Endothelial cell of umbilical vein (primary cell): Measurements from ENCODE around the gene CARD11. TPM values are rescaled to one million over a fixed set of nuclear protein-coding genes. Genes with fewer than 3 reads are reported as not detected.

ENCODE experiments used
- BruUV-seq: library from RNA; stranded (reverse); fragments of 400-500 nt; replicated peaks from 2 replicates; lab custom pipeline; 2021; lab: Mats Ljungman, UMichigan
- CTCF ChIA-PET: fragments of 300-600, 350-600 bp; sonication (Branson Sonifier 250); formaldehyde crosslinking; loops from one replicate; lab custom pipeline; 2021; ENCODE audit warnings: antibody characterized with exemption, inconsistent platforms; lab: Charles Lee
- POLR2A ChIA-PET: fragments of 300-600, 350-600 bp; sonication (Branson Sonifier 250); formaldehyde crosslinking; loops from one replicate; lab custom pipeline; 2021; ENCODE audit warnings: antibody characterized with exemption, inconsistent platforms; lab: Charles Lee
- DNase-seq: peaks from one replicate; pipeline ENCODE4 v3.0.0-alpha.2; 2011; ENCODE audit warnings: low read depth, low spot score
- FAIRE-seq: peaks from 2 replicates; lab custom pipeline; 2011; peaks lifted over from hg19 to GRCh38; lab: Jason Lieb, UNC
- H2AFZ ChIP-seq: 2 replicates; pipeline ENCODE4 v1.6.0; 2012; ENCODE audit warnings: low read depth, low read length, control low read depth, inconsistent platforms
- H3K27ac ChIP-seq: 2 replicates; pipeline ENCODE4 v1.5.1; 2011; ENCODE audit warnings: low read depth, mild to moderate bottlenecking, control low read depth, low read length, moderate library complexity; ENCODE audit not compliant: insufficient read depth
- H3K27me3 ChIP-seq, 2 experiments: 2 replicates each; pipeline versions ENCODE4 v1.6.0 to v1.6.1; 2011; ENCODE audit warnings: low read length in 2 of 2, mixed read lengths in 1 of 2; ENCODE audit not compliant: control insufficient read depth in 2 of 2, insufficient read depth in 2 of 2
- H3K36me3 ChIP-seq, 2 experiments: 2 replicates in 1 of 2; 3 replicates in 1 of 2; pipeline ENCODE4 v1.5.1; 2011; ENCODE audit warnings: low read length in 2 of 2, mild to moderate bottlenecking in 1 of 2, moderate library complexity in 1 of 2; ENCODE audit not compliant: control insufficient read depth in 2 of 2, insufficient read depth in 2 of 2; ENCODE audit errors: extremely low read depth in 1 of 2
- H3K4me1 ChIP-seq: 3 replicates; pipeline ENCODE4 v1.5.1; 2011; ENCODE audit warnings: mild to moderate bottlenecking, low read length; ENCODE audit not compliant: control insufficient read depth, insufficient read depth; ENCODE audit errors: extremely low read depth
- H3K4me2 ChIP-seq: 2 replicates; pipeline ENCODE4 v1.6.1; 2011; ENCODE audit warnings: low read length, control low read depth, mixed read lengths; ENCODE audit not compliant: insufficient read depth
- H3K4me3 ChIP-seq, 3 experiments: fragments of 200-600 bp in 1 of 3; sonication (generic), shearing (Covaris generic) in 1 of 3; replicated peaks in 1 of 3; 2 replicates each; pipeline ENCODE4 v1.5.1; 2011 to 2016; ENCODE audit warnings: control low read depth in 3 of 3, low read length in 3 of 3, mild to moderate bottlenecking in 2 of 3, inconsistent platforms in 1 of 3, low read depth in 1 of 3, moderate library complexity in 1 of 3; ENCODE audit not compliant: insufficient read depth in 1 of 3
- H3K79me2 ChIP-seq: 2 replicates; pipeline ENCODE4 v1.6.0; 2012; ENCODE audit warnings: low read length, inconsistent platforms; ENCODE audit not compliant: control insufficient read depth, insufficient read depth
- H3K9ac ChIP-seq: replicated peaks from 2 replicates; pipeline ENCODE3; 2011; ENCODE audit warnings: low read length, control low read depth; ENCODE audit not compliant: insufficient read depth; ENCODE audit errors: extremely low read depth
- H3K9me1 ChIP-seq: replicated peaks from 3 replicates; pipeline ENCODE4 v1.6.0; 2011; ENCODE audit warnings: mild to moderate bottlenecking, low read length; ENCODE audit not compliant: control insufficient read depth, insufficient read depth; ENCODE audit errors: extremely low read depth
- H3K9me3 ChIP-seq: replicated peaks from 2 replicates; pipeline ENCODE4 v1.5.1; 2012; ENCODE audit warnings: low read length, inconsistent platforms; ENCODE audit not compliant: control insufficient read depth, insufficient read depth
- H4K20me1 ChIP-seq: replicated peaks from 2 replicates; pipeline ENCODE3; 2011; ENCODE audit warnings: mild to moderate bottlenecking, low read length; ENCODE audit not compliant: control insufficient read depth, insufficient read depth; ENCODE audit errors: extremely low read depth
- CTCF ChIP-seq, 2 donors: IDR thresholded peaks; 1 replicate in 1 of 2; 2 replicates in 1 of 2; pipeline ENCODE4 v1.5.1; 2011; ENCODE audit warnings: low read length in 2 of 2, mild to moderate bottlenecking in 2 of 2, moderate library complexity in 2 of 2, control low read depth in 1 of 2, inconsistent platforms in 1 of 2, low read depth in 1 of 2; ENCODE audit not compliant: insufficient read depth in 1 of 2; ENCODE audit errors: extremely low read depth in 1 of 2
- EZH2 ChIP-seq: IDR thresholded peaks from 2 replicates; pipeline ENCODE4 v1.6.1; 2012; ENCODE audit warnings: borderline replicate concordance, low read depth, mild to moderate bottlenecking, moderate library complexity, low read length, inconsistent platforms; ENCODE audit not compliant: severe bottlenecking
- FOS ChIP-seq: IDR thresholded peaks from 2 replicates; pipeline ENCODE4 v1.6.1; 2011; ENCODE audit warnings: mild to moderate bottlenecking, low read length, moderate library complexity, borderline replicate concordance; ENCODE audit not compliant: insufficient read depth
- GATA2 ChIP-seq: IDR thresholded peaks from 2 replicates; pipeline ENCODE4 v1.7.0; 2011; ENCODE audit warnings: low read depth, mild to moderate bottlenecking, moderate library complexity, mixed read lengths, low read length; ENCODE audit not compliant: insufficient read length, insufficient read depth
- JUN ChIP-seq: IDR thresholded peaks from 2 replicates; pipeline ENCODE4 v1.6.1; 2011; ENCODE audit warnings: borderline replicate concordance, low read depth; ENCODE audit not compliant: insufficient read length, insufficient read depth
- MYC ChIP-seq: IDR thresholded peaks from one replicate; pipeline ENCODE4 v1.6.1; 2011; ENCODE audit warnings: mild to moderate bottlenecking, low read depth, low read length
- POLR2A ChIP-seq: IDR thresholded peaks from 2 replicates; pipeline ENCODE4 v1.6.1; 2012; ENCODE audit warnings: low read depth, mild to moderate bottlenecking, control low read depth, low read length
- POLR2AphosphoS5 ChIP-seq: IDR thresholded peaks from 2 replicates; pipeline ENCODE4 v1.6.1; 2012; ENCODE audit warnings: low read depth, mild to moderate bottlenecking, control low read depth, low read length, moderate library complexity; ENCODE audit not compliant: insufficient read depth
- dilution Hi-C: fragments of 300-500 bp; cut with MboI; formaldehyde crosslinking; loops from one replicate; pipeline ENCODE4 v1.15.0; 2019; ENCODE audit warnings: low sequenced_read_pairs; ENCODE audit not compliant: extremely low pct_ligation_motif_present
- intact Hi-C: fragments of 100-400 bp; cut with micrococcal nuclease; formaldehyde crosslinking; loops from one replicate; pipeline ENCODE4 v1.10.0; 2022
- polyA plus RNA-seq, 4 experiments: library from polyadenylated mRNA; depleted of rRNA in 3 of 4; stranded (reverse) in 3 of 4; unstranded in 1 of 4; fragments of >200 nt; gene quantifications; 2 replicates each; pipeline versions ENCODE4 v1.2.1 to v1.2.3, GENCODE V29; 2011 to 2012; ENCODE audit warnings: missing spikeins in 1 of 4
- total RNA-seq: library from RNA; stranded (reverse); gene quantifications from 2 replicates; pipeline ENCODE4 v1.2.3, GENCODE V29; 2021
- TF ChIP-seq, protein P1 (sequence below): IDR thresholded peaks from 2 replicates; pipeline ENCODE4 v1.6.1; 2011; ENCODE audit not compliant: insufficient read depth, insufficient read length

CARD11 gene
- total and polyA plus RNA-seq, 2 donors (not counting 3 experiments of a cell fraction or from before 2014, with no cell fraction given): 20.4 to 41.8 TPM

- intact Hi-C loops (no loop called here), dilution Hi-C loops (no loop called here)
- no peaks in the 10 kb centered on the region for H3K27me3 ChIP-seq
- H4K20me1 ChIP-seq: no peaks in the 10 kb centered on the region
- H3K79me2 ChIP-seq: no peaks in the 10 kb centered on the region
- no peak overlapping the region for H3K4me3 ChIP-seq
- no peak overlapping the region for H3K9ac ChIP-seq
- no peak for DNase-seq
- no peak overlapping the region for H3K27ac ChIP-seq
- no TSS peak for BruUV-seq
- no peaks in the 10 kb centered on the region for H3K9me1 ChIP-seq
- FAIRE-seq: no peak
- TF ChIP-seq MYC: no peak
- no peak for TF ChIP-seq POLR2A
- TF ChIP-seq GATA2: no peak
- no peak for TF ChIP-seq POLR2AphosphoS5
- no peak for TF ChIP-seq JUN
- no peak for TF ChIP-seq EZH2
- no peak for TF ChIP-seq FOS
- no peak for TF ChIP-seq CTCF (IDR thresholded peaks at IDR 0.05; ENCODE audit: extremely low read depth in 1 of 2, insufficient read depth in 1 of 2, low read depth in 1 of 2, low read length in 2 of 2)
- TF ChIP-seq, protein P1, sequence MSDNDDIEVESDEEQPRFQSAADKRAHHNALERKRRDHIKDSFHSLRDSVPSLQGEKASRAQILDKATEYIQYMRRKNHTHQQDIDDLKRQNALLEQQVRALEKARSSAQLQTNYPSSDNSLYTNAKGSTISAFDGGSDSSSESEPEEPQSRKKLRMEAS: no peak
- H3K4me1 ChIP-seq: no peaks in the 10 kb centered on the region
- H2AFZ ChIP-seq: no peak overlapping the region
- no peak overlapping the region for H3K4me2 ChIP-seq
- ChIA-PET CTCF (interaction anchor here (0.8 kb wide), 1 partner anchor 9 kb away, joined by 3 read pairs; no protein-coding TSS in a partner anchor), POLR2A (no interaction called here)
- H3K9me3 ChIP-seq: no peaks in the 10 kb centered on the region
- H3K36me3 ChIP-seq: no peaks in the 10 kb centered on the region
These were observed 32.5 kb upstream of the CARD11 start for GRCh38 chr7:3076163-3076562.
